Bone marrow (tissue), 2 donors: ENCODE results near the gene MPEG1.
A peak's percentile ranks its signal among the peaks of the same experiment; 100 is the strongest.

Source experiments
- DNase-seq, 2 donors: peaks; one replicate each; lab custom pipeline; 2025; lab: John Stamatoyannopoulos, UW

Gene MPEG1, protein sequence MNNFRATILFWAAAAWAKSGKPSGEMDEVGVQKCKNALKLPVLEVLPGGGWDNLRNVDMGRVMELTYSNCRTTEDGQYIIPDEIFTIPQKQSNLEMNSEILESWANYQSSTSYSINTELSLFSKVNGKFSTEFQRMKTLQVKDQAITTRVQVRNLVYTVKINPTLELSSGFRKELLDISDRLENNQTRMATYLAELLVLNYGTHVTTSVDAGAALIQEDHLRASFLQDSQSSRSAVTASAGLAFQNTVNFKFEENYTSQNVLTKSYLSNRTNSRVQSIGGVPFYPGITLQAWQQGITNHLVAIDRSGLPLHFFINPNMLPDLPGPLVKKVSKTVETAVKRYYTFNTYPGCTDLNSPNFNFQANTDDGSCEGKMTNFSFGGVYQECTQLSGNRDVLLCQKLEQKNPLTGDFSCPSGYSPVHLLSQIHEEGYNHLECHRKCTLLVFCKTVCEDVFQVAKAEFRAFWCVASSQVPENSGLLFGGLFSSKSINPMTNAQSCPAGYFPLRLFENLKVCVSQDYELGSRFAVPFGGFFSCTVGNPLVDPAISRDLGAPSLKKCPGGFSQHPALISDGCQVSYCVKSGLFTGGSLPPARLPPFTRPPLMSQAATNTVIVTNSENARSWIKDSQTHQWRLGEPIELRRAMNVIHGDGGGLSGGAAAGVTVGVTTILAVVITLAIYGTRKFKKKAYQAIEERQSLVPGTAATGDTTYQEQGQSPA

DNA sequence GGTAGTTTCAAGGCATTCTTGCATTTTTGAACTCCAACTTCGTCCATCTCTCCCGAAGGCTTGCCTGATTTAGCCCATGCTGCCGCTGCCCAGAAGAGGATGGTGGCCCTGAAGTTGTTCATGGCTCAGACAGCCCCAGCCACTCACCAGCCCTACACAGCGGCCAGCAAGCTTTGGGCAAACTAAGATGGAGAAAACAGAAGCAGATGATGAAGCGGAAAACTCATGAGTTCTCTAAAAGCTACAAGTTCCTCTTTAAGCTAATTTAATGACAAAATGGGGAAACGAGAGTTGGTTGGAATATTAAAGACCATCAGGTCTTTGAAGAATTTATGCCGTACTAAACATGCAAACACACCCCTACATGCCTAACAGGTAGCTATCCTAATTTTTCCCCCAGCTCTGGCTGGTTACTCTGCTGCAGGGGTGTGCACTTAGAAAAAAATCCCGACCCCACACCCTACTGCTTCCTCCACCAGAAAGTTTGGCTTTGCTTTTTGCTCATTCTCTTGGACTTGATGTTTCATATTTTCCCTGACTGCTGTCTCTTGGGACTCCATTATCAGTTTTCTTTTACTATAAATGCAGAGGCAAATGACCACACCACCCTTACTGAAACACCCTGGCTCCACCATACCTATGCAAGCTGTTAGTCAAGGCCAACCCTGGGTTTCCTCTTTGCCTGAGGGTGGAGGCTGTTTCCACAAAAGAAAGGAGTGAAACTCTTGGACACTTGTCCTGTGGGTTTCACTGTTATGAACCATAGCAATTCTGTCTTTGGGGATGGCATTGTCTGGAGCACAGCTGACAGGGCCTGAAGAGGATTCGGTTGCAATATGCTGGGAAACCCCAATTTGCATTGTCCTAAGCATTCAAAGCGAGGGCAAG lies at the start of gene MPEG1:
MPEG1 (minus strand) TSS at position 184 of the 888 bp plus-strand sequence; CDS start at position 122, 62 bp downstream.
- peak in 1 of 2 donors; percentile 8 for DNase-seq

DNA sequence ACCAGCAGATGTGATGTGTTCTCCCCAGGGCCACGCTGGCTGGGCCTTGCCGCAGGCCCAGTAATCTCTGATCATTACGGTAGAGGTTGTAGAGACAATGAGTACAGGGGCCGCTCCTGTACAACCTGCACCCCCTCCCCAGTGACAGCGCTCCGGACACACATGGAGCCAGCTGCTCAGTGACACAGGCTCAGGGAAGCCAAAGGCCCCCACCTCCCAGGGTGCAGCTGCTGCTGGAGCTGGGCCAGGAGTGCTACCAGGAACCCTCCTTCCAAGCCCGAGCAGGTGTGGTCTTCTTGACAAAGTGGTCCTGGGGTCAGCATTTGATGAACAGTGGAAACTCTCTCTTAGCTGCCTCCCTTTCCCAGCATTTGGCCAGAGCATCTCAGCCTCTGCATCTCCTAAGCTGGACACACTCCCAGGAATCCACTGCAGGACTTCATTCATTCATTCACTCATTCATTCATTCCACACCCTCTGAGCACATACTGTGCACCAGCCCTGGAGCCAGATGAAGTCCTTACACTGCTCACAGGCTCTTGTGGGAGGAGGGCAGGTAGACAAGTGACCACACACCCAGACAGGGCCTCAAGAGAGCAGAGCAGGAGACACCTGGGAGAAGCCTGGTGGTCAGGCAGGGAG lies 49.6 kb upstream of the MPEG1 start:
- DNase-seq: no peak

DNA sequence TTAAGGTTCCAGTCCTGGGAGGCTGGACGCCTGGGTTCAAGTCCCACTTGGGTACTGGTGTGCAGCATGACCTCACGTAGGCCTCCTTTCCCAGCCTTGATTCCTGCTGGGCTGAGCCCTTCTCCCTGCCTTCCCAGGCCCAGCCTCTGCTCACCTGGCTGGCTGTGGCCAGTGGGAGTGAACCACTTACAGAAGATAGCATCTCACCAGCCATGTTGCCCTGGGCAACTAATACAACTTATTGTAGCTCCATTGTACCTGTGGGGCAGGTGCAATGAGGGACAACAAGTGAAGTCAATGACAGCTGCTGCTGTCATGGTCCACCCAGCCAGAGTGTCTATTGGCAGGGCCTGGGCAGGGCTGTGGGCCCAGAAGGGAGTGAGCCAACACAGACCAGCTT lies 48.4 kb upstream of the MPEG1 start:
- no peak for DNase-seq

DNA sequence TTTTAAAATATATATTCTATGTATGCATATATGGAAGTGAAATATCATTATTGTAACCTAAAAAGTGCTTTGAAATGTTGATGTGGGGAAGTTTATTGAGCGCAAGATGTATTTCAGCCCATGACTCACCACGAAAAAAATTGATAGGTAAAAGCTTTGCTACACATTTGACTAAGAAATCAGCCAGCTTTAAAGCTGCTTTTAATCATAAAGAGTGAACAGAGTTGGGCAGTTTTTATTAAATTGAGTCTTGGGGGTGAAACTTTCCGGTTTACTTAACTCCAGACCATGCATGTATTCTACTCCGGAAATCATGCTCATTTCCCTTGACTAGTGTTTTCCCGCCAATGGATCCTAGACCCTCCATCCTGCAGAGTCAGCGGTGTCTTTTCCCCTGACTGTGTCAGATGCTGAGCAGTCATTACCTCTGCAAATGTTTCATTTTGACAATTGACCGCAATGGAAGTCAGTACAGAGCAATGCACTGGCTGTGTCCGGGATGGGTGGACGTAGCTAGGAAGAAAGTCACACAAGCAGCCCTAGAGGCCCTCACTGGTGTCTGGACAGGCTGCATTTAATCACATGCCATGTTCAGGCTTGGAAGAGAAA lies 47.2 kb upstream of the MPEG1 start:
- DNase-seq: no peak

DNA sequence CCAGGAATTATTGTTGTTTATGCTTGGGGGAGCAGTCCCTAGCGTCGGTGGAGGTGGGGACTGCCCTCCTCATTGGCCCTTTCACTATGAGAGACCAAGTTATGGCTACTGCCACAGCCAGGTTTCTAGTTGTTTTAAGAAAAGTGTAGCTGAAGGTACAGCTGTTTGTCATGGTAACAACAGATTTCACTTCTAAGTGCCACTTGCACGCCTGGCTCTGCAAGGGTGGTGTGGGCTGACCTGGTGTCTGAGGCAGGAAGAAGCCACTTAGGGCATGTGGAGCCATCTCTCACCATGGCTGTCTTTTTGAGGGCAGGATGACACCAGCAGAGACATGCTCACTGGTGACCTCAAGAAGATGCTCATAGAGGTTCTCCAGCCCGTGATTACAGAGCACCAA lies 46.3 kb upstream of the MPEG1 start:
- no peak for DNase-seq

DNA sequence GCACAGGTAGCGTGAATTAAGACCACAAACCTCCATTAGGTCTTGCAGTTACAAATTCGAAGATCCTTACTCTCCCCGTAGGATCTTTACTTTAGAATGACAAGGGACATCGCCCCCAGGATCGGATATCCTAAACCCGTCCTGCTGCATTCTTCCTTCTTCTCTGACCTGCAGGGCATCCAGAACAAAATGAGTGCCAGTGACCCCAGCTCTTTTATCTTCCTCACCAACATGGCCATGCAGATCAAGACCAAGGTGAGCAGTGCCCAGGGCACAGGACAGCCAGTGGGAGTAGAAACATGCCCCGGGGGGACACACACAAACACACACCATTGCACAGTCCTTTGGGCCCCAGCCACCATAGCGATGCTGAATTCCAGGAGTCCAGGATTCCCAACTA lies 42.6 kb upstream of the MPEG1 start:
- no peak for DNase-seq

DNA sequence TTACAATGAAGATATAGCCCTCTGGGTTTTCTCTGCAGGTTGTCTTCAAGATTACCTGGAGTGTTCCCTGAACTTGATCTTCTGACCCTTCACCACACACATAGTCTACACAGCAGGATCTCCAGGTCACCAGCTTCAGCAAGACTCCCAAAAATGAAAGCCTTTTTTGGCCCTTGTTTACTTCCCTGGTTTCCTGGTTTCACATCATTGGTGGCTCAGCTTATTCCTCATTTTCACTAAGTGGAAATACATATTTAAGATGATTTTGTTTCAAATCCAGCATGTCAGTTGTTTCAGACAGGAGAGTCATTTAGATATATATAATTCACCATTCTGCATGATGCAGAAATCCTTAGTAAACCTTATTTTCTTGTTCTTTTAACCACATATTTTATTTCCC lies 41.6 kb upstream of the MPEG1 start:
- DNase-seq: no peak

DNA sequence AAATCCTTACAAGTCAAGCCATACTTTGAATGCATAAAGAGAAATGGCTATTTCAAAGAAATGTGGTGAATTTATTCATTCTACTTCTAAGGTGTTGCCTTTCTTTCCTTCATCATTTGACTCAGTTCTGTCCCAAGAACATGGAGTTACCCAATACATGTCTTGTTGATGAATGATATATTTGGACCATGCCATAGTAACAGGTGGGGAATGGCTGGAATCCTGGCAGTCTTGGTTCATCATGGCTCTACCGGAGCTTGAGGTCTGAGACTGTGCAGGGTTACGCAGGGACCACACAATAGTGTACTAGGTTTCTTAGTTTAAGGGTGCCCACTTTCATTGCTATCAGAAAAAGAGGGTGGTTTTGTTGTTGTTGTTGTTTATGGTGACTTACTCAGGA lies 40.3 kb upstream of the MPEG1 start:
- DNase-seq: no peak

DNA sequence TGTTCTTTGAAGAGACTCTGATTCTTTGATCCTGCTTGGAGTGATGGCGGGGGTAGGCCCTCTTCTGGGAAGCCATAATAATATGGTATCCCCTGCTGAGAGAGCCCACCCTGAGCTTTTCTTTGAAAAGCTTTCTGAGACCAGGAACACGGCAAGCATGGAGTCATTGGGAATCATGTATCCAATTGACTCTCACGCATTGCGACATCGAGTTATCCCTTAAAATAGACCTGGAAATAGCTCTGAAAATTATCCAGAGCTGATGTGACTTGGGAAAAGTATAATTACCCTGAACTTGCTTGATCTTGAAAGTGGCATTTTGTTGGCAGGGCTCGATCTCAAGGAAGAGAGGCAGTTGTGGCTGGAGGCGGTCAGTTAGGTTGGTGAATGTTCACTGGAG lies 36.8 kb upstream of the MPEG1 start:
- no peak for DNase-seq

DNA sequence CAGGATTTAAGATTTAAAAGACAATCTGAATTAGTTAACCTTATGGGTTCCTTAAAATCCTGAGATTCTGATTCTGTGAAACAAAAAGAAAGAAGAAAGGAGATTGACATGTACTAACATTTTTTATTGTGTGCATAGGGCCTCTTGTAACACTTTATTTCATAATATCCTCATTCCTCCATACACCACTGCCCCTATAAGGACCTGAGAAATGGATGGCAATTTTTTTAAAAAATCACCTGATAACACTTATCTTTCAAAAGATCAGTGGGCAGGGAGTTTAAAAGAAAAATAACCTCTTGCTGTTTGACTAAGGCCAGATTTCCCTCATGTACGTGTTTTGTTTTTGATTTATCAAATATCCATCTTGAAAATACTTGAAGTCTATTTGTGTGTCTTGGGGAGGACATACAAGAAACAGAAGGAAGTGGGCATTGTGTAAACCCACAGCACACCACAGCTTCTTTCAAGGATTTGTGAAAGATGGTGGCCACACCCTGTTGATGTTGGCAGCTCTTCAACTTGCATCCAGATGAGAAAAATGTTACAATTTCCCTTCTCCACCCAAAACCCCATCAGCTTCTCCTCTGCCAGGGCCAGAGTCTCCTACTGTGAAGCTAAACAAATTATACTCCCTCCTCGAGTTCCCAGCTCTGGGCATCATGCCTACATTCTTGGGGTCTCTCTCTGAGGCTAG lies 35.0 kb upstream of the MPEG1 start:
- DNase-seq: no peak

DNA sequence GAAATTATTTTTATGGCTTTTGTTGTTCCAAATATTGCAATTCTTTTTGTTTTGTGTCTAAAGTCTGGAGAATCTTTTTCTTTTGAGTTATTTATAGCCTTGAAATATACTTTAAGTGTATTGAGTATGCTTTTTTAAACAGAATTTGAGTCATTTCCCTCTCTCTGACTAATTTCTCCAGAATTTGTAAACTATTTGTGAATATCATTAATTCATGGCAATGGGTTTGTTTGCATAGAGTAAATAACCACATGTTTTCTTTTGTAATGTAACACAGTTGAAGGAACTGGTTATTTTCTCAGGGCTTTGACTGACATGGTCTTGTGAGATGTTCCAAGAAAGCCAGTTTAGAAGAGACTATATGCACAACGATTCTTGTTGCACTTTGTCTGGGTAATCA lies 30.9 kb upstream of the MPEG1 start:
- DNase-seq: no peak

DNA sequence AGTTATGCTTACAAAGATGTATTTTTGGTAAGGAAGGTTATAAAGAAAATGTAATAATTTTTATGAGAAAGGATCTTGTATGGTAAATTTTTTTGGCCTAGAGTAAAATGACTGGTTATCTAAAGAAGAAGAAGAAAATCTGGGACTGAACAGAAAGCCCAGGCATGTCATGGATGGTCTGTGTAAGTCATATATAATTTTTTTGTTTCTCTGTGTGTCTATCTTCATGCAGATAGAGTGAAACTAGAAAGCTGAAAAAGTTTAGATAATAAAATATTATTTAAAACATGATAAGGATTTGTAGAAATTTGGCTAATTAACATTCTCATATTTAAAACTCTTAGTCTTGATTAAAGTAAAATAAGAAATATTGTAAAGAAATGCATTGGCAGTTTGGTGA lies 27.6 kb upstream of the MPEG1 start:
- no peak for DNase-seq

DNA sequence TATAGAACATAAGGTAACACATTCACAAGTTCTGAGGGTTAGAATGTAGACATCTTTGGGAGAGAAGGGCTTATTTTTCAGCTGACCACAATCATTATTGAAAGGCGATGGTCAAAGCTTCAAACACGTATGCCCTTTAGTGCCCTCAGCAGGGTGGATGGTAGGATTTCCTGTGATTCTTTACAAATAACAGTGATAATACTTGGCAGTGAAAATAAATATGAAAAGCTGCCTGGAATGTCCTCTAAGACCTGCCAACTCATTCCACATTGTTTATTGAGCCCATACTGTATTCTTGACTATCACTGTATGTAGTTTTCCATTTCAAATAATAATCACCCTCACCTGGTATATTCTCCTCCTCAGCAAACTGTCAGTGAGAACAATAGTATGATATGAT lies 13.7 kb upstream of the MPEG1 start:
- DNase-seq: no peak

DNA sequence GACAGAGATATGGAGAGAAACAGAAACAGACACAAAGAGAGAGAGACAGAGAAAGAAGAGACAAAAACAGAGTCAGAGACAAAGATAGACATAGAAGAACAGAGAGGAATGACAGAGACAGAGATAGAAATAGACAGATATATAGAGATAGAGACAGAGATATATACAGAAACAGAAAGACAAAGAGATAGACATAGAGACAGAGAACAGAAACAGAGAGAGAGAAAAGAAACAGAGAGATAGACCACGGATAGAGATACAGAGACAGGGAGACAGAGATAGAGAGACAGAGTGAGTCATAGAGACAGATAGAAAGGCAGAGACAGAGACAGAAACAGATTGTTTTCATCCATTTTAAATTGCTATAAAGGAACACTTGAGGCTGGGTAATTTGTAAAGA lies 12.3 kb upstream of the MPEG1 start:
- DNase-seq: no peak

DNA sequence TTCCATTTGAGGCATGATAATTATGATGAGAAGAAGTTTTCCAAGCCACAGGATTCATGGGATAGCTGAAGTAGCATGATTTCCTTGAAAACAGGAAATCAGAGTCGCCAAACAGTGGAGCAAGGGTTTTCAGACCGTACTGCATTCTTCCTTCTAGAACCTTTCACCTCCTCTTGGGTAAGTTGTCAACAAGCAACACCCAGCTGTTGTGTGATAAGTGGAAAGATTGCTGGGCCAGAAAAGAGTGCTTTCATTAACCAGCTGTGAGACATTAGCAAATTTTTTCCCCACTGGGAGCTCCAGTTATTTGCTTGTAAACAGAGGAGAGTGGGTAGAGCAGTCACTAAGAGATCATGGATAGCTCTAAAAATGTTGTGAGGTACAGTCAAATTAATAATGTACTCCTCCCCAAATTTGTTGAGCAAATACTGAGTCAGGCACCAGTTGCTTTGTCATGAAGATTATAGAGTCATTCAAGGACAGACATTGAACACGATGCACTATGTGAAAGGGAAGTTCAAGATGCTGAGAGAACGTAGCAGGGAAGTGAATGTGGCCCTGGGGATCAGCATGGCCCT lies 11.7 kb upstream of the MPEG1 start:
- DNase-seq: no peak

DNA sequence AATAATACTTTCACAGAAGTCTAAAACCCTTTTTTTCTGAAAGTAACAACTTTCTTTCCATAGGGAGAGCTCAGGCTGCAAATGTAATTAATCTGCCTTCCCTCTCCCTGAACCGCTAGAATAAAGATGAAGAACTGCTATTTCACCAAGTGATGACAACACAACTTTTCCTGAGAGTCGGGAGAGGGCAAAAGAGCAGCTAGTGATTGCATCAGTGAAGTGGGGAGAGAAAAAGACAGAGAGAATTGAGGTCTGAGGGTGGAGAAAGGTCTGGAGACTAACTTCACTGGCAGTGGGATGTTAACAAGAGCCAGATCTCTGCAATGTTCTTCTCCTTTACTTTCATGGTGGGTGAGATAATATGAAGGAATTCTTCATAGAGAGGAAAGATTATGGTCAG lies 10.9 kb upstream of the MPEG1 start:
- no peak for DNase-seq

DNA sequence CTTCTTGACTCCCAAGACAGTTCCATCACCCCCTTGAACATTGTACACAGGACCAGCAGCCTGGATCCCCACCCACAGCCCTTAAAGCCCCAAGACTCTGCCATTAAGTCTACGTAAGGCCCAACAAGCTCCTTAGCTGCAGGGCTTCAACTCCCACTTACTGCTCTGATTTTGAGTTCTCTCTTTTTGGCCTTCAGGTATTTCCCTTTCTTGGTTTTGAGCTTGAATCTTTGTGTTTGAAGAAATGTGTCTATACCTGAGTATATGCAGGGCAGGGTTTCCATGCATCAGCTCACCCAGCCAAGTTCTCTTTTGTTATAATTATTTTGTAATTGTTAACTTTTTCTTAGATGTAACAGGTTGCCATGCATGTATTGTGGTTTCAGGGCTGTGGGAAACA lies 10.4 kb upstream of the MPEG1 start:
- DNase-seq: no peak

DNA sequence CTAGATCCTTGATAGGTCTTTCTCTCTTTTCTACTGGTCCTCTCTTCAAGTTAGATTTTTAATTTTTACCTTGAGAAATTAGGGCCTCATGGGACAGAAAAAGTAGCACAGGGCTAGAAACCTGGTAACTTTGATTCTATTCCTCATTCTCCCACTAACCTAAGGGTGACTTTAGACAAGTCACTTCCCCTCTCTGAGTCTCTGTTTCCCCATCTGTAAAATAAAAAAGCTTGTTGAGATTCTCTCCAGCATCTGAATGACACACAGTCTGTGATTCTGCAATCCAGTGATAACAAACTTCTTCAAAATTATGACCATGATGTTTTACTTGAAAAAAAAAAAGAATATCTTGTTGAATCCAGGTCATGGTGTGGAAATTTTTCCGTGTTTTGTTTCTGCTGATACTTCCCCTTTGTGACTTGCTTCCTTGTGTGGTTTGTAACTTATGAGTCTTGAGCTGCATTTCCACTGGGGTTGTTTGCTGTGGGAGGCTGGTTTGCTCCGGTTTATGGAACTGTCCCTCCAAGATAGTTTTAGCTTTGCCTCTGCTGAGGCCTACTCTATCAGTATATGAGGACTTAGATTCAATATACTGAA lies 9.8 kb upstream of the MPEG1 start:
- peak in 1 of 2 donors; percentile 5 for DNase-seq

DNA sequence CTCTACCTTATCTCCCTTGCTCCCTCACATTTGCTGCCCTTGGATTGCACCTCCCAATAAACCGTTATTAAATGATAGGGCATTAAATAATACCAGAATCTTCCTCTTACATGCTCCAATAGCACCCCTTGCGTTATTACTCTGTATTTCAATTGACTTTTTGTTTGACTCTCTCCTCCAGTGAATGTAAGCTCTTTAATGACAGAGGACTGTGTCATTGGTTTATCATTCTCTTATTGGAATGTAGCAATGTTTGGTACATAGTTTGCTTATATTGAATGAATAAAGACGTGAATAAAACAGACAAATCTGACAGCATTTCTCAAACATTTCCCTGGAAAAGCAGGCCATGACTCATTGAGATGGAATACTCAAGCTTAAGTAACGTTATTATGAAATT lies 8.7 kb upstream of the MPEG1 start:
- DNase-seq: no peak

DNA sequence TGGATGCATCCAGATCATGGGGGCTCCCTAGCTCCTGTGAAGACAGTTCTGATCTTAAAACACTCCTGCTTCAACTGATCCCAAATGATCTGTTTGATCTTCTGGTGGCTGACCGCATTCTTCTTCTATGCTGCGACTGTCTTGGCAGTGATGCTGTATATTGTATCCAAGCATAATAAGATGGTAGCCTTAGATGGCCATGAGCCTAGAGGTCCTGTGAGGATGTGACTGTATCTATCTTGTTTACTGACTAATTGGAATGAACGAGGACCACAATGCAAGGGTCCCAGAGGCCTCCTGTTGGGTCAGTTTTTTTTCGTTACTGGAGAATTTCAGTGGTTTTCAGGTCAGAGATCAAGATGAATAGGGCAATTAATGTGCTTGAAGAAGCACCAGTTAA lies 7.1 kb upstream of the MPEG1 start:
- no peak for DNase-seq
